Occipital lobe (tissue), 2 donors: Measurements from ENCODE around the gene TEFM. TPM values are rescaled to one million over a fixed set of nuclear protein-coding genes. Genes with fewer than 3 reads are reported as not detected.
"Not testable (repeated sequence)": the region's sequence is repeated elsewhere in the genome, so short reads cannot be mapped to it uniquely, and the experiment has no call there.

Experiments
- DNase-seq: peaks from one replicate; lab custom pipeline; 2025; lab: John Stamatoyannopoulos, UW
- total RNA-seq: library from RNA; depleted of rRNA; stranded (reverse); fragments of >200 nt; gene quantifications from one replicate; pipeline ENCODE4 v1.2.3, GENCODE V29; 2014

The TEFM gene, protein sequence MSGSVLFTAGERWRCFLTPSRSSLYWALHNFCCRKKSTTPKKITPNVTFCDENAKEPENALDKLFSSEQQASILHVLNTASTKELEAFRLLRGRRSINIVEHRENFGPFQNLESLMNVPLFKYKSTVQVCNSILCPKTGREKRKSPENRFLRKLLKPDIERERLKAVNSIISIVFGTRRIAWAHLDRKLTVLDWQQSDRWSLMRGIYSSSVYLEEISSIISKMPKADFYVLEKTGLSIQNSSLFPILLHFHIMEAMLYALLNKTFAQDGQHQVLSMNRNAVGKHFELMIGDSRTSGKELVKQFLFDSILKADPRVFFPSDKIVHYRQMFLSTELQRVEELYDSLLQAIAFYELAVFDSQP
- total RNA-seq, result 17.8 TPM

DNA sequence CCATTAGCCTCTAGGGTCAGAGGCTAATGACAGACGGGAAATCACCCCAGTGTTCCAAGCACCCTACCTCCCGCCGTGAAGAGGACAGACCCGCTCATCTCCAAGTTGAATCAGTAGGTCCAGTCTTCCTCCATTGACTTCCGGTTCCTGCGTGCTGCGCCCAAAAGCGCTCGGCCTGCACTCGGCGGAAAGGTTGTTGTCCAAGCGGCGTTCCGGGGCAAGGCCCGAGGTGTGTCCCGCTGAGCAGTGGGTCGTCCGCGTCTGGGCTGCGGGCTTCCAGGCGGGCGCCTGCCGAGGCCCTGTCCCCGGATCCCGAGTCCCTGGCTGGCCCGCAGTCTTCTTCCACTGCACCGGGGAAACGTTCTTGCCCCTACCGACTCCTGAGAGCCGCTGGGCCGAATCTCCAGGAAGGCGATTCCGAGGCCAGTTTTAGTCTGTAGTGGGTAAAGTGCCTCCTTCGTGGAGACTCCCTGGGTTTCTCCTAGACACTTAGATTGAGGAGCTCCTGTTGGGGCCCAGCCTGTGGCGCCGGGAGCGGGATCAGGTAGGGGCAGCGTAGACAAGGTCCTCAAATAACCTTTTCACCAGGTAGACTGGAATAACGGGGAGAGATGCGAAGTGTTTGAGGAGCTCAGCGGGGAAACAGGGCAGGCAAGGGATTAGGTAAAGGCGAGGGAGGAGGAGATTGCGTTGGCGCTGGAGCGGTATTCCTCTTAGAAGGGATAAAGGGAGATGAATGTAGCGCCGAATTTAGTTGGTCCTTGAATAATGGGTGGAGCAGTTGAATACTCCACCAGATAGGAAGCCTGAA is at the start of gene TEFM:
Gene TEFM, minus strand, starts transcription at position 138 of the 811 bp plus-strand sequence. Its CDS starts 40 bp downstream, at position 98.
- DNase-seq, result peak; percentile 90

DNA sequence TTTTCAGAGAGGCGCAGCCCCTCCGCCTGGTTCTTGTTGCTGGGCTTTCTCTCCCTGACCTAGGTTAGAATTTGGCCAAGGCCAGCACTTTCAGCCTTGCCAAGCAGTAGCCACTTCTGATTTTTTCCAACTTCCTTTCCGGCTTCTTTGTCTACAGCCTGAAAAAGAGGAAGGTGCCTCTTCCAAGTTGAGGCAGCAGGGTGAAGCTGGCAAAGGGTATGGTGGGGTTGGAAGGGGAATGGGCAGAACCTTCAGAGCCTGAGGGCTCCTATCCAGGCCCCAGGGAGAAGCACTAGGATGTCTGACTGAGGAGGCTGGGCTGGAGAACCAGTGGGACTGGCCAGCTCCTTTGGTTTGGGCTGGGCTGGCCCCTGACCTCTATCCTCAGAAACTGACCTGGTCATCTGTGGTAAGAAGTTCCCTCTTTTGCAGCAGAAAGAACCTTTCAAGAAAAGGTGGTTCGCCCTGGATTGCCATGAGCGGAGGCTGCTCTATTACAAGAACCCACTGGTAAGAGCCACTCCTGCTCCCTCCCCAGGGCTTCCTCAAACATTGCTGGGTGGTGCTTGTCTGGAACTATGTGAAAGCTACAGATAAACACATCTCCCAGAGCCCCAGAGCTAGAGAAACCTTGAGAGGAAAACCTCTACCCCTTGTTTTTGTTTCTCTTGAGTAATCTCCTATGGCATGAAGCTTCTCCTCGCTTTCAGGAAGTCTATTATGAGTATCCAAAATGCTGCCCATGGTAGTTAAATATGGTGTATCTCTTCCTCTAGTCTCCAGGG is 48.2 kb upstream of the TEFM start:
- no peak for DNase-seq

DNA sequence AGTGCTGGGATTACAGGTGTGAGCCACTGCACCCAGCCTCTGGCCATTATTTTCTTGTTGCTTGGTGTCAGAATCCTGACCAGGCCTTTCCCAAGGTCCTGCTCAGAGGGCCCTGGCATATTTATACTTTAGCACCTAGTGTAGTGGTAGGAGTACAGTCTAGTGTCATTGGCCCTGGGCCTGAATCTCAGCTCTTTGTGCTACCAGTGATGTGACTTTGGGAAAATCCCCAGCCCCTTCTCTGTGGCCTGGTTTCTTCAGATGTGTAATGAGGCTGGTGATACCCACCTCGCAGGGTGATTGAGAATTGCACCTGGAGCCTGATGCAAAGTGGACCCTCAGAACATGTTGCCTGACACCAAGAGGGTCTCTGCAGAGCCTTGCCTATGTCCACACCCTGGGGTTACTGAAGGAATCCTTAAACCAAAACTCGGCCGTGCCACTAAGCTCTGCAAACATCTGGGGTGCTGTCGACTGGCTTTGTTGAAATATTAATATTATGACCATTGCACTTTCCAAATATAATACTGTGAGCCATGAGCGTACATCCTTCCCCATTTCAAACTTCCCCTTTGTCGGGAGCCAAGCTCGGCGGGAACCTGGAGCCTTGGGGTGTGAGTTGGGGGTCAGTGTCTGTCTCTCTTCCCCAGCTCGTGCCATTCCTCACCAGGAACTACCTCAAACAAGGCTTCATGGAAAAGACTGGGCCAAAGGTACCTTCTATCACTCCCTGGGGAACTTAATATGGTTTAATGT is 46.8 kb upstream of the TEFM start:
- no peak for DNase-seq

DNA sequence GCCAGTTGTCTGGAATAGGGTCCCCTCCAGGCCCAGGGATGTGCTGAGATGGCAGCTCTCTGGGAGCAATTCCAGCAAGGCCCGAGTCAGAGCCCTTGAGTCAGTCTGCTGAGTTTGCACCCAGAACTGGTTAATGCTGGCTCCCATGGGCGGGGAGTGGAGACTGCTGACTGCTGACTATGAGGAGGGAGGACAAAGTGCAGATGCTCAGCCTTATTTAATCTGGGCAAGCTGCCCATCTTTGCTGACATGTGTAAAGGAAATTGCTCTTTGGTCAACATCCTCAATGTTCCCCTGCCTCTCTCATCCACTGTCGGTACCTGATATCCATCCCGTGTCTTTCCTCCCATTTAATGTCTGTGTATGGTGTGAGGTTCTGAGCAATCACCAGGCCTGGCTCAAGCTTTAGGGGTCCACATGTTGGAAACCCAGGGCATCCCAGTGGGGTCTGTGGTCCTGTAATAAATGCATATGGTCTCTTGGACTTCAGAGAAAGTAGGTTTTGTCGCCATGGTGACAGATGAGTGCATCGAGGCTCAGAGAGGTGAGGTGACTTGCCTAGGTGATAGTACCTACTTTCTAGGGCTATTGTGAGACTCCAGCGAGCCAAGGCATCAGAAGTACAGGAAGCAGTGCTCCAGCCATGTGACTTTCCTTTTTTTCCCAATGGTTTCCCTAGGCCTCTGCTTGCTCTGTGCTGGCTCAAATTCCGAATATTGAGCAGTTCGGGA is 44.8 kb upstream of the TEFM start:
- DNase-seq, result peak; percentile 5

DNA sequence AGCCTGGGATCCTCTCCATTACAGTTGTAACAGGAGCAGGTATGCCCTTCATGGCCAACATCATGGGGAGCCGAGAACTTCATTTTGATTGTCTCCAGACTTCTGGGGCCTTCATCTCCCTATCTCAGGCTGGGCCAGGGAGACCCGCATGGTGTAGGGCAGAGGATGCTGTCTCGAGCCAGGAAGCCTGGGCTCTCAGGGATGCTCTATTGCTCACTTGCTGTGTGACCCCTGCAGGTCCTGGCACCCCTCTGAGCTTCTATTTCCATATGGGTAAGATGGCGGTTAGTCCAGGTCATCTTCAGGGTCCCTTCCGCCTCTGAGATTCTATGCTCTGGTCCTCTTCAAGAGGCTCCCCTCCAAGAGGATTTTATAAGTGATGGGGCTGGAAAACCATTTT is 44.2 kb upstream of the TEFM start:
- DNase-seq, result no peak

DNA sequence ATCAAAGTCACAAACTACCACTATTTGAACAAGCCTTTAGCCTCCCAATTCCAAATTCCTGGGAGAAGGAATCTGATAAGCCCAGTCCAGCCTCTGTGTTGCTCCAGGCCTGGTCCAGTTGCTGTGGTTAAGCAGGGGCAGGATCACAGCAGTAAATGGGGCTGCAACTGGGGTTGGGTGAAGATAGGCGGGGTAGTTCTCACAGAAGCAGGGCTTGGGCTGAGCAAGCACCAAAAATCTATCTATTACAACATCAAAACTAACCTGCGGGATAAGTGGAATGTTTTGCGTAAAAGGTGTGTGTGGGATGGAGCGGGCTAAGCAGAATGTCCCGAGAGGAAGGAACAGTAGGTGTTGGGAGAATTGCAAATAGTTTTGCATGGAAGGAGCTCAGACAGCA is 41.8 kb upstream of the TEFM start:
- DNase-seq, result no peak

DNA sequence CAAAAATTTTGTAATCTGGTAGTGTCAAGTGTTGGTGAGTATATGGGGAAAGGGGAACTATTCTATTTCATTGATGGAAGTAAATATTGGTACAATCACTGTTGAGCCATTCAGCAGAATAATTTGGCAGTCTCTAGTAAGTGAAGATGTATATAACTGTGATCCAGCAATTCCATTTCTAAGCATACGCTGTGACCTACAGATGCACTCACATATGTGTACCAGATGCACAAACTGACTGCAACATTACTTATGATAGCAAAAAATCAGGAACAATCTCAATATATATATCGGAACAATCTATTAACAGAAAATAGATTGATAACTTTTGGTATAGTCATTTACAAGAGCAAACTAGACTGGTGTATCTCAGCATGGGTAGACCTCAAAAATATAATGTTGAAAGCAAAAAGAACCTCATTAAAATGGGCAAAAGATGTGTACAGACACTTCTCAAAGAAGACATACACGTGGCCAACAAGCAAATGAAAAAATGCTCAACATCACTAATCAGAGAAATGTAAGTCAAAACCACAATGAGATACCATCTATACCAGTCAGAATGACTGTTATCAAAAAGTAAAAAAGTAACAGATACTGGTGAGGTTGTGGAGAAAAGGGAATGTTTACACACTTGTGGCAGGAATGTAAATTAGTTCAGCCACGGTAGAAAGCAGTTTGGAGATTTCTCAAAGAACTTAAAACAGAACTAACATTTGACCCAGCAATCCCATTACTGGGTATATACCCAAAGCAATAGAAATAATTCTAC is 36.5 kb upstream of the TEFM start:
- no peak for DNase-seq

DNA sequence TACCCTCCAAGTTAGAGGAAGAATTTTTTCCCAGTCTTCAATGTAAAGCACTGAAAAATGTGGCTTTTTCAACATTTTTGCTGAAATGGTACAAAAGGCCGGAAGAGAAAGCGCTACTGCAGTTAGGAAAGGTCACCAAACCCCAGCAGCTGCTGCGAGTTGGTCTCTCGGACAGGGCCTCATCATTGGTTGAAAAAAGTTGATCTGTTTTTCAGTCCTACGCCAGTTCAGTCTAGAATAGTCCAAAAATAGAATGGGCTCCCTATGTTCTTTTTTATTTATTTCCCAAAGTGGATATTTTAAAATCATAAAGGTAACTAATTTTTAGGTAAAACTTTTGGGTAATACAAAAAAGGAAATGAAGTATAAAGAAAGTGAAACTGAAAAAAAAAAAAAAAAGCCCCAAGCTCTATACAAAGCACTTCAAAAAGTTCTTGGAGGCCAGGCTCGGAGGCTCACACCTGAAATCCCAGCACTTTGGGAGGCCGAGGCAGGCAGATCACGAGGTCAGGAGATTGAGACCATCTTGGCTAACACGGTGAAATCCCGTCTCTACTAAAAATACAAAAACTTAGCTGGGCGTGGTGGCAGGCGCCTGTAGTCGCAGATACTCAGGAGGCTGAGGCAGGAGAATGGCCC is 33.1 kb upstream of the TEFM start:
- no peak for DNase-seq

DNA sequence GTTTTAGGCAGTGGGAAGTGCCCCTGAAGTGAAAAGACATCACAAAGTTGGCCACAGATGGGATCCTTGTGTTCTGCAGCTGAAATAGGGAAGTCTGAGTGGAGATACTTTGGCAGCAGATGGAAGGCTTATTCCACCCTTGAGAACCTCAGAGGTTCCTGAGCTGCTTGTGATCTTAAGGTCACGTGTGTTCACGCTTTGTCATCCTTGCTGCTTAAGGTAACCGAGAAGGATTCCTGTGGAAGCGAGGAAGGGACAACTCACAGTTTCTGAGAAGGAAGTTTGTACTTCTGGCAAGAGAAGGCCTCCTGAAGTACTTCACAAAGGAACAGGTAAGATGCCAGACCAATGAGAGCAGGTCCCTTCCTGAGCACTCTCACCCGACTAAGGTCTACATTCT is 27.9 kb upstream of the TEFM start:
- DNase-seq, result no peak

DNA sequence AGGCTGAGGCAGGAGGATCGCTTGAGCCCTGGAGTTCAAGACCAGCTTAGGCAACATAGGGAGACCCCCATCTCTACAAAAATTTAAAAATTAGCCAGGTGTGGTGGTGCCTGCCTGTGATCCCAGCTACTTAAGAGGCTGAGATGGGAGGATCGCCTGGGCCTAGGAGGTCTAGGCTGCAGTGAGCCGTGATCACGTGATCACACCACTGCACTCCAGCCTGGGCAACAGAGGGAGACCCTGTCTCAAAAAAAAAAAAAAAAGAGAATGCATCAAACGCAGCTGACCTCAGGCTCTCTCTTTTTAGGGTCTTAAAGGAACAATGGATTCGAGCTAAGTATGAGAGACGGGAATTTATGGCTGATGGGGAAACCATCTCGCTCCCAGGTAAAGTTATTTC is 25.5 kb upstream of the TEFM start:
- not testable (repeated sequence) for DNase-seq

DNA sequence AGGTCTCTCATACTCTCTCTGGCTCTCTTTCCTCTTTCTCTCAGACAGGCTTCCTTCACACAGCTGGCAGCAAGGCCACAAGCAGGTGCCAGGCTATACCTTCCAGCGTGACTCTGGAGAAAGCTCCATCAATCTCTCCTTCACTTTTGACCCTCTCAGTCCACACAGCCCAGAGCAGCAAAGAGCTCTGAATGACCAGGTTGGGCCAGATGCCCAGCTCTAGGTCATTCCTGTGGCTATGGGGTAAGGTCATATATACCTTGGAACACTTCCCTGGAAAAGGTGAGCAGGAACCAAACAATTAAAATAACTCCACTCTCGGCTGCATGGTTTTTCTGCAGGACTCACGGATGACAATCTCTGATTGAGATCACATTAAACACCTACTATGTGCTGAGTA is 24.5 kb upstream of the TEFM start:
- DNase-seq, result no peak

DNA sequence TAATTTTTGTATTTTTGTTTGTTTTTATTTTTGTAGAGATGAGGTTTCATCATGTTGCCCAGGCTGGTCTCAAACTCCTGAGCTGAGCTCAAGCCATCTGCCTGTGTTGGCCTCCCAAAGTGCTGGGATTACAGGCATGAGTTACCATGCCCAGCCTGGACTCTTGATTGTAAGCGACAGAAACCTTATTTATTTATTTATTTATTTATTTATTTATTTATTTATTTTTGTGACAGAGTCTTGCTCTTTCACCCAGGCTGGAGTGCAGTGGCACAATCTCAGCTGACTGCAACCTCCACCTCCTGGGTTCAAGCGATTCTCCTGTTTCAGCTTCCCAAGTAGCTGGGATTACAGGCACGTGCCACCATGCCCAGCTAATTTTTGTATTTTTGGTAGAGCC is 23.8 kb upstream of the TEFM start:
- not testable (repeated sequence) for DNase-seq

DNA sequence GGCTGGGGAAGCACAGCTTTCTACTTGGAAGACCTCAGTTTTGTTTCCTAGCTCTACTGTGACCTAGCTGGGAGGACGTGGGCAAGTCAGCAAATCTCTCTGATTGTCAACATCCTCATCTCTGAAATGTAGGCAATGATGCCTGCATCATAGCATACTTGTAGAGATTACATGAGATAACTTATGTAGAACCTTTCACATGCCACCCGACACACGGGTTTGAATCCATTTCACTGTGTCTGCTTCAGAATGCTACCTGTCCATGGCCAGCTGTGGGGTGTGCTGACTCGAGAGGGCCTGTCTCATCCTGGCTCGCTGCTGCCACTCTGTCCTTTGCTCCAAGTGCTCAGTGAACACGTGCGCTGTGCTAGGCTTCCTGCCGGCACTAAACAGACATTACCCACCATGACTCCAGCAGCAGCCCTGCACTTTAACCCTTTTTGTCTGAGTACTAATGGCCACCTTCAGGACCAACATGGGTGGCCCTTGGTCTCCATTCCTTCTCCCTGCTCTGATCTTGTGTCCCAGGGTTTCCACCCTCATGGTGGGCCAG is 23.1 kb upstream of the TEFM start:
- DNase-seq, result no peak

DNA sequence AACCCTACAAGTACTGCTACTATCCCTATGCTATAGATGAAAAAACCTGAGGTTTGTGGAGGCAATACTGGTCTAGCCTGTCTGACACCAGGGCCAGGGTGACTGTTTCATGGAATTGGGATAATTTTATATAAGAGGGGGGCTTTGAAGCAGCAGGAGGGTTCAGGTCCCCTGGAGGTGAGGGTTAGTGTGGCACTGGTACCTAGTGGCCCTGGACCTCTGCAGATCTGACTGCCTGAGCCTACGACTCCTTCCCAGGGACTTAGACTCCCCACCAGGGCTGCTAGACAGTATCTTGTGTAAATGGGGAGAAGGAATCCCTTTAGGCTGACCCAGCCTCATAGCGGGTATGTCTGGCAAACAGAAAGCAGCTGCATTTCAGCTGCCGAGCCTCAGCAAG is 22.5 kb upstream of the TEFM start:
- DNase-seq, result no peak

DNA sequence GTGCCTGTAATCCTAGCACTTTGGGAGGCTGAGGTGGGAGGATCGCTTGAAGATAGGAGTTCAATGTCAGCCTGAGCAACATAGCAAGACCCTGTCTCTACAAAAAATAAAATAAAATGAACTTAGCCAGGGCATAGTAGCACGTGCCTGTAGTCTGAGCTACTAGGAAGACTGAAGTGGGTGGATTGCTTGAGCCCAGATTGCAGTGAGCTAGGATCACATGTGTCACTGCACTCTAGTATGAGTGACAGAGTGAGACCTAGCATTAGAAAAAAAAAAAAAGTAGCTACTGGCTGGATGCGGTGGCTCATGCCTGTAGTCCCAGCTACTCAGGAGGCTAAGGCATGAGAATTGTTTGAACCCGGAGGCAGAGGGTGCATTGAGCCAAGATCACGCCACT is 21.7 kb upstream of the TEFM start:
- no peak for DNase-seq

DNA sequence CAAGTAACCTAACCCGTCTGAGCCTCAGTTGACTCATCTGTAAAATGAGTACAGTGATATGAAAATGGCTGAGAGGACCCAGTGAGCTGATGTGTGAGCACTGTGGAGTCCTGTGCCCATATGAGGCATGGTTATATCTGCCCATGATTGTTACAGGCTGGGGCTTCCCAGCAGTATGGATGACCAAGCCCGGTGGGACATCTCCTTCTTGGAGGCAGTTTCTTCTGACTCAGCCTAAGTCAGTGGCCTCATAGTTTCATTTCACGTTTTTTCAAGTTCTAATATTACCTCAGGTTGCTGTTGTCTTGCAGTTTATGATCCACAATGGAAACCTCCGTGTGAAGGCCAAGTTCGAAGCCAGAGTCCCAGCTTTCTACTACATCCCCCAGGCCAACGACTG is 20.5 kb upstream of the TEFM start:
- no peak for DNase-seq

DNA sequence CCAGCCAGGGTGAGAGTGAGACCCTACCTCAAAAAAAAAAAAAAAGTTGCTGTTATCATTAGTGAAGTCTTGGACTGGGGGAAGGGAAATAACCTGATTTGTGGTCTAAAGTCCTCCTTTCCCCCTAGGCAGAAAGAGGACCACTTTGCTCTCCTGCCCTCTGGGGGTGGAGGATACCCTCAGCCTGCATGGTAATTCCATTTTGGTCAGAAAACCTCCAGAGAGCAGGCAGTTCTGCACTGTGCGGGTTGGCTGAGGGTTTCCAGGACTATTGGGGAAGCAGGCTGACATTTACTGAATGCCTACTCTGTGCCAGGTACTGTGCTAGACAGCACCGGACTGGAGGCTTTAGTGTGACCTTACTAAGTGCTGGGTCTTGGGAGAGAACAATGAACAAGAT is 18.3 kb upstream of the TEFM start:
- DNase-seq, result no peak

DNA sequence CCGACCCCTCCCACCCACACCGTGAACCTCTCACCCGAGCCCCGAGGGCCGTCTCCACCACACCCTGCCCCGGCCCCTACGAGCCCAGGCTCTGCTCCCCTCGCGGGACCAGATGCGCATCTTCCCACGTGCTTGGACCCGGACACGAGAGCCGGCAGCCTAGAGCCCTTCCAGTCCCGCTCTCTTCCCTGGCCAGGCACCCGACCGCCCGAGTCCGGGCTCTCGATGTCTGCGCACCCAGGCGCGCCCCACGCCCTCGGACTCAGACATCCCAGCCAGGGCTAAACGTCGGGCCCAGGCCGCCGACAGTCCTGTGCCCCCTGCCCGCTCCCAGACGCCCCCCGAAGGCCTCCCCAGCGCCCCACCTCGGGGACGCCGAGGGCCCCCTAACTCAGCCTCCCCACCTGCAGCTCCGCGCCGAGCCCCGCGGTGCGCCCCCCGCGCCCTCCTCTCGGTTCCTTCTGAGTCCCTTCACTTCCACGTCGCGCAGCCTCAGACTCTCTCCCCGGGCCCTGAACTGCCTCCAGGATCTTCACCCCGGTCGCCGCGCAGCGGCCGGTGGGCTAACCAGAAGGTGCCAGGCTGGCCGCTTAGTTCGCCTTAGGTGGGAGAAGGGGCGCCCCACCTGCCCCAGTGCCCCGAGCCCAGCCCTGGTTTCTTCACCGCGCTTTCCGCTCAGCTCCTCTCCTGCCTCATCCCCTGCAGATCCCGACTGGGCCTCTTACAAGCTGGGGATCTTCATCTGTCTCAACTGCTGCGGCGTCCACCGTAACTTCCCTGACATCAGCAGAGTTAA is 16.4 kb upstream of the TEFM start:
- no peak for DNase-seq
